HCT116 (cell line): ENCODE results near the gene RPS10. TPM values are rescaled to one million over a fixed set of nuclear protein-coding genes. Genes with fewer than 3 reads are reported as not detected.

Experiments
- CTCF ChIP-seq, 3 experiments: fragments of 200-600 bp in 1 of 3; sonication (generic) in 1 of 3; IDR thresholded peaks in 2 of 3; conservative IDR thresholded peaks in 1 of 3; 2 replicates each; pipeline ENCODE4 v1.5.1; 2012 to 2017; ENCODE audit warnings: low read depth in 2 of 3, low read length in 2 of 3, antibody characterized with exemption in 1 of 3, borderline replicate concordance in 1 of 3, control low read depth in 1 of 3, mild to moderate bottlenecking in 1 of 3, mixed read lengths in 1 of 3, mixed run types in 1 of 3, moderate library complexity in 1 of 3; ENCODE audit not compliant: insufficient read depth in 1 of 3
- EZH2 ChIP-seq: fragments of 200-600 bp; sonication (generic); IDR thresholded peaks from 2 replicates; pipeline ENCODE4 v1.6.1; 2017; ENCODE audit warnings: antibody characterized with exemption, mixed run types
- JUND ChIP-seq: IDR thresholded peaks from 2 replicates; pipeline ENCODE4 v1.6.1; 2012
- POLR2A ChIP-seq: IDR thresholded peaks from 2 replicates; pipeline ENCODE4 v1.7.0; 2011; ENCODE audit warnings: borderline replicate concordance; ENCODE audit not compliant: insufficient read depth, insufficient read length; ENCODE audit errors: extremely low read depth
- RAD21 ChIP-seq: IDR thresholded peaks from 2 replicates; pipeline ENCODE4 v1.6.1; 2012; ENCODE audit warnings: low read depth, mild to moderate bottlenecking
- REST ChIP-seq: IDR thresholded peaks from 2 replicates; pipeline ENCODE4 v1.6.1; 2012; ENCODE audit warnings: low read depth
- total RNA-seq: library from RNA; stranded (reverse); gene quantifications from one replicate; pipeline ENCODE4 v1.2.1, GENCODE V29; 2021; ENCODE audit not compliant: unreplicated experiment

The RPS10 gene
- total RNA-seq, 1 experiment from 2014 or later, result 1,863 TPM

- TF ChIP-seq CTCF (IDR thresholded peaks at IDR 0.05 in 2 of 3, conservative IDR thresholded peaks at IDR 0.05 in 1 of 3; ENCODE audit: borderline replicate concordance in 1 of 3, insufficient read depth in 1 of 3, low read depth in 2 of 3, low read length in 2 of 3), result no peak
- TF ChIP-seq EZH2, result no peak
- no peak for TF ChIP-seq POLR2A
- TF ChIP-seq RAD21, result no peak
- TF ChIP-seq JUND, result no peak
- no peak for TF ChIP-seq REST
These were observed 32.5 kb downstream of the RPS10 start (continued) for GRCh38 chr6:34393191-34393965.
